Stimulated activated CD4-positive, alpha-beta T cell treated with anti-CD3 and anti-CD28 coated beads, Interleukin-12 subunit alpha, Interleukin-12 subunit beta, amount 100 ng/mL, for 48 hours (primary cell): ENCODE data around the gene POLRMT.
"Not testable (repeated sequence)": the region's sequence is repeated elsewhere in the genome, so short reads cannot be mapped to it uniquely, and the experiment has no call there.

Experiments used
- DNase-seq, 3 donors: peaks; one replicate each; pipeline ENCODE4 v3.0.0-alpha.2; 2020; ENCODE audit warnings: low read depth in 2 of 3, low spot score in 1 of 3

Gene POLRMT

DNA sequence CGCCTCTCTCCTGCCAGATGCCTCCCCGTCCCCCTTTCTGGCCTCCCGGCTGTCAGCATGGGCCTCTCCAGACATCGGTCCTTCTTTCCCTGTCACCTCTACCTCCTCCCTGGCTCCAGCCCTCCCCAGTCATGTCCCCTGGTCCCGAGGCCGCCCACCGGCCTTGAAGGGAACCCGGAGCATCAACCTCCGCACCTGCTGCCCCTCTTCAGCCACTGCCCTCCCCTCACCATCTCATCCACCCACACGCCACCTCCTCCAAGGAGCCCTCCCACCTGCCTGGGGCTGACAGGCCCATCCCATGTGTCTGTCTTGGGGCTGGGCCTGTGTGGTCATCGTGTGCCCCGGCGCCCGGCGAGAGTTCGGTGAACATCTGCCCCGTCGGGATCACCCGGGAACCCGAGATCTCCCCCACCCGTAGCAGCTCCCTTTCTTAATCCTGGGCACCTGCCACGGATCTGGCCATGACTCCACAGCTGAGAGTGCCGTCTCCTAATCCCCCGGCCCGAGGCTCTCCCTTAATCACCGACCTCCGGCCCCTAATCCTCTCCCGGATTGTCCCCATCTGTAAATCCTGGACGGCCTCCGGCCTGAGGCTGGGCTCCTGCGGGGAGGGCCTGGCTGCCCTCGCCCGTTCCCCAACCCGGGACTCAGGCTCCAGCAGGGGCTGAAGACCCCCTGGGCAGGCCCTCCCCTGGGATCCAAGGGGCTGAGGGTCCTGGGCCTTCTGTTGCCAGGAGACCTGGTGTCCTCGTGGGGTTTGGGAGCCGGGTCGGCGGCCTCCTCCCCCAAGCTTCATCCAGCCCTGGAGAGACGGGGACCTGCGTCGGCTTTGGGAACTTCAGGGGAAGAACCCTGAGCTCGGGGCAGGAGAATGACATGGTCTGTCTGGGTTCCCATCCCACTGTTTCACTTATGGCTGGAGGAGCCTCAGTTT, 37.7 kb downstream of the POLRMT start:
- no peak for DNase-seq

DNA sequence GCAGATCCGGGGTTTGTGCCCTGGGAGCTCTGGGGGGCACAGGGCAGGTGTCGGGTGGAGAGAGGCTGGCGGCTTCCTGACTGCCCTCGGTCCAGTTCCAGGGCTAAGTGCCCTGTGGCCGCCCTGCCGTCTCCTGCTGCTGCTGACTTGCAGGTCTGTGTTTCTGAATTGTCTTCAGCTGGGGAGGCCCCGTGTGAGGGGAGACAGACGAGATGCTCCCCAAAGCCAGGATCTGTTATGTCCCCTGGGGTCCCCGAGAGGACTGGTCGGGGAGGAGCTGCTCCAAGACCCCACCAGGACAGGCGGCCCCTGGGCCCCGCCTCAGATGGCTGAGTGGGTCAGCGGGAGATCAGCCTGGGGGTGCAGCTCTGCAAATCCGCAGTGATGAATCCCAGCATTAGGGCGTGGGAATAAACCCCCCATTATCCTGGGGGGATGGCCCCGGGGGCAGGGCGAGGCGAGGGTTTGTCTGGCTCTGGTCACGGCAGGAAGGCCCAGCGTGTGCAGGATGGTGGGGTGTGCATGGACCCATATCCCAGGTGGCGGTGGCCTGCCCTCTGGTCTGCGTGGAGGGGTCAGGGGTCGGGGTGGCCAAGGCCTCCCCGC, 39.0 kb downstream of the POLRMT start:
- no peak for DNase-seq

DNA sequence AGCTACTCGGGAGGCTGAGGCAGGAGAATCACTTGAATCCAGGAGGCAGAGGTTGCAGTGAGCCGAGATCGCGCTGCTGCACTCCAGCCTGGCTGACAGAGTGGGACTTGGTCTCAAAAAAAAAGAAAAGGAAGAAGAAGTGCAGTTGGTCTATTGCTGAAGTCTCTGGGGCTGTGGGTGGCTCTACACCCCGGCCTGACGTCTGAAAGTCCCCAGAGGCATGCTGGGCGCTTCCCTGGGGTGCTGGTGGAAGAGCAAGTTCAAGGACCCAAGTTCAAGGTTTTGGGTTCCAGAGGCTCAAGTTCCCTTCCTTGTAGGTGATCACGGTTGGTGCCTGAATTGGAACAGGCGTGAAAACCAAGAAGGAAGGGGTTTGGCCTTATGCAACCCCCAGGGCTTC, 39.8 kb downstream of the POLRMT start:
- DNase-seq, result no peak

DNA sequence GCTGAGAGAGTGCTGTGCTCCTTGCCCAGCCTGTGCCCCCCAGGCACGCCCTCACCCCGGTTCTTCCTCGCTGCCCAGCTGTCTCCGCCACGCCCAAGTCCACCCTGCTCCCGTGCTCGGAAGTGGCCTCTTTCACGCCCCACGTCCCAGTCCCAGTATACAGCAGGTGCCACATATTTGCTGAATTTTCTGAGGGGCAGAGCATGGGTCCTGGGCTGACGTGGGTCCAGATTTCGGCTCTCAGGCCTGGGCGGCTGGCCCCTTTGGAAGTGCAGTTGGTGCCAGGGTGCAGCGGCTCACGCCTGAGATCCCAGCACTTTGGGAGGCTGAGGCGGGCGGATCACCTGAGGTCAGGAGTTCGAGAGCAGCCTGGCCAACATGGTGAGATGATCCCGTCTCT, 40.3 kb downstream of the POLRMT start:
- DNase-seq, result no peak

DNA sequence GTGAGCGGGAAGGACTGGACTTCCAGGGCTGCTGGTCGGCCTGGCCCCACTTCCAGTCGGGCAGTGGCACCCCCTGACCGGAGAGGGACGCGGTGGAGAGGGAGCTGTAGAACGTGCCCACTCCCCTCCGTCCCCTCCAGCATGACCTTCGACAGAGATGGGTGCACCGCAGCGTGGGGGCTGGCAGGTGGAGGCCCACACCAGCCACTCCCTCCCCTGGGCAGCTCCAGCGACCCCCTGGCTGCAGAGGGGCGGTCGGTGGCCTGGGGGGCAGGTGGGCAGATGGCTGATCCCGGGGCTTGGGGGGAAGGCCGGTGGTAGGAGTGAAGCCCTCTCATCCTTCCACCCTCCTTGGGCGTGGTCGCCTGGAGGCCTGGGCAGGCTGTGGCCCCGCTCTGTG, 41.2 kb downstream of the POLRMT start:
- no peak for DNase-seq

DNA sequence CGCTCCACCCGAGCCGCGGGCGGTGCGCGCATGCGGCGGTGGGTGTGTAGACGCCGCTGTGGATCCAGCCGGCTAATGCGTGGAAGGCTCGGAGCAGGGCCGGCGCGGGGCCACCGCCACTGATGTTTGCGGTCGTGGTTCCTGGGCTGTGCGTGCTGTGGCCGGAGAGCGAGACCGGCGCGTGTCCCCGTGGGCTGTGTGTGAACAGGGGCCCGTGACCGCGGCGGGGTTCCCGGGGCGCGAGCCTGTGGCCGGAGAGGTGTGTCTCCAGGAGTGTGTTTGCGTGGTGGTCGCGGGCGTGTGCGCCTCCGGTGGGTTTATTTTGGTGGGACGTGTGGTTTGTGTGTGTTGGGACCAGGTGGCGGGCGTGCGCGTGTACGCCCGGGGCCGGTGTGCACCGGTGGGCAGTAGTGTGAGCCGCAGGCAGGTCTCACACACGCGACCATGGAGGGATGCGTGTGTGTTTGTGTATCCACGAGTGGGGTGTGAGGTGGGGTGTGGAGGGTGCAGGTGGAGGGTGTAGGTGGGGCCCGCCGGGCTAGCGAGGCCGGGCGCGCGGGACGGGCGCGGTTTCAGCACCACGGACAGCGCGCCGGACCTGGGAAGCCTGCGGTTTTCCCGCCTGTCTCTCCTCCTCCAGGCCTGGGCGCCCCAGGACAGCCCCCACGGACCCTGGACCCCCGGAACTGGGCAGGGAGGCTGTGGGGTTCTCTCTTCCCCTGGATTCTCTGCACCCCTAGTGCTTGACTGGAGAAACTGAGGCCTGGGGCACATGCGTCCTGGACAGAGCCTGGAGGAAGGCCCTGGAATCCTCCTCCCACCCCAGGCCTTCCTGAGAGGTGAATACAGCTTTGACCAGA, 42.0 kb downstream of the POLRMT start:
- DNase-seq, result no peak

DNA sequence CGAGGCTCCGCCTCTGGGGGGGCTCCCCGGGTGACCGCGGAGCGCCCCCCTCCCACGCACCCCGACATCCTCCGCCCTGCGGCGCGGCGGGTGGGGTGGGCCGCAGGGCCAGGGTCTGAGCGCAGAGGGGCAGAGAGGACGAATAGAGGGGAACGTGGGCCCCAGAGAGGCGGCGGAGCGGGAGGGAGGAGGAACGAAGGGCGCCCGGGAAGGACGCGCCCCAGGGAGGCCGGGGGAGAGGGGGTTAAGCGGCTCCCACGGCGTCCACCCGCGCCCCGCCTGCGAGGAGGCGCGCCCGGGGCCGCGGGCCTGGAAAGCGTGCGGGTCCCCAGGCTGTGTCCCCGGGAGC, 42.6 kb downstream of the POLRMT start:
- DNase-seq, result no peak

DNA sequence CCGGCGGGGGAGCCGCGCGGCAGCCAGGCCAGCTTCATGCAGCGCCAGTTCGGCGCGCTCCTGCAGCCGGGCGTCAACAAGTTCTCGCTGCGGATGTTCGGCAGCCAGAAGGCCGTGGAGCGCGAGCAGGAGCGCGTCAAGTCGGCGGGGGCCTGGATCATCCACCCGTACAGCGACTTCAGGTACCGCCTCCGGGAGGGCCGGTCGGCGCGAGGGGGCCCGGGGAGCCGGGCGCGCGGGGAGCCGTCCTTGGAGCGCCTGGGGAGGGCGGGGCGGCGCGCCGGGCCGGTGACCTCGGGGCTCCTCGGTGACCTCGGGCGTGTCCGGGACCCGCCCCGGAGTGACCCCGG, 43.0 kb downstream of the POLRMT start:
- no peak for DNase-seq

DNA sequence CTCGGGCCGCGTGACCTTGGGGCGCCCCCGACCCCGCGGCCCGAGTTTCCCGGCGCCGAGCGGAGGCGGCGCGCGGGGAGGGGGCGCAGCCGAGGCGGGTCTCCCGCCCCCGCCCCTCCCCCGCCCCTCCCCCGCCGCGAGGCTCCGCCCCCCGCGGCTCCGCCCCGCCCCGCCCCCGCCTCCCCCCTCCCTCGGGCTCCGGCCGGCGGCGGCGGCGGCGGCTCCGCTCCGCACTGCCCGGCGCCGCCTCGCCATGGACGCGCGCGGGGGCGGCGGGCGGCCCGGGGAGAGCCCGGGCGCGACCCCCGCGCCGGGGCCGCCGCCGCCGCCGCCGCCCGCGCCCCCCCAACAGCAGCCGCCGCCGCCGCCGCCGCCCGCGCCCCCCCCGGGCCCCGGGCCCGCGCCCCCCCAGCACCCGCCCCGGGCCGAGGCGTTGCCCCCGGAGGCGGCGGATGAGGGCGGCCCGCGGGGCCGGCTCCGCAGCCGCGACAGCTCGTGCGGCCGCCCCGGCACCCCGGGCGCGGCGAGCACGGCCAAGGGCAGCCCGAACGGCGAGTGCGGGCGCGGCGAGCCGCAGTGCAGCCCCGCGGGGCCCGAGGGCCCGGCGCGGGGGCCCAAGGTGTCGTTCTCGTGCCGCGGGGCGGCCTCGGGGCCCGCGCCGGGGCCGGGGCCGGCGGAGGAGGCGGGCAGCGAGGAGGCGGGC, 43.5 kb downstream of the POLRMT start, which contains the start of gene HCN2:
TSS of gene HCN2 (plus strand) at position 189 of the 703 bp plus-strand sequence. CDS start at position 254, 65 bp downstream.
- DNase-seq, result no peak

DNA sequence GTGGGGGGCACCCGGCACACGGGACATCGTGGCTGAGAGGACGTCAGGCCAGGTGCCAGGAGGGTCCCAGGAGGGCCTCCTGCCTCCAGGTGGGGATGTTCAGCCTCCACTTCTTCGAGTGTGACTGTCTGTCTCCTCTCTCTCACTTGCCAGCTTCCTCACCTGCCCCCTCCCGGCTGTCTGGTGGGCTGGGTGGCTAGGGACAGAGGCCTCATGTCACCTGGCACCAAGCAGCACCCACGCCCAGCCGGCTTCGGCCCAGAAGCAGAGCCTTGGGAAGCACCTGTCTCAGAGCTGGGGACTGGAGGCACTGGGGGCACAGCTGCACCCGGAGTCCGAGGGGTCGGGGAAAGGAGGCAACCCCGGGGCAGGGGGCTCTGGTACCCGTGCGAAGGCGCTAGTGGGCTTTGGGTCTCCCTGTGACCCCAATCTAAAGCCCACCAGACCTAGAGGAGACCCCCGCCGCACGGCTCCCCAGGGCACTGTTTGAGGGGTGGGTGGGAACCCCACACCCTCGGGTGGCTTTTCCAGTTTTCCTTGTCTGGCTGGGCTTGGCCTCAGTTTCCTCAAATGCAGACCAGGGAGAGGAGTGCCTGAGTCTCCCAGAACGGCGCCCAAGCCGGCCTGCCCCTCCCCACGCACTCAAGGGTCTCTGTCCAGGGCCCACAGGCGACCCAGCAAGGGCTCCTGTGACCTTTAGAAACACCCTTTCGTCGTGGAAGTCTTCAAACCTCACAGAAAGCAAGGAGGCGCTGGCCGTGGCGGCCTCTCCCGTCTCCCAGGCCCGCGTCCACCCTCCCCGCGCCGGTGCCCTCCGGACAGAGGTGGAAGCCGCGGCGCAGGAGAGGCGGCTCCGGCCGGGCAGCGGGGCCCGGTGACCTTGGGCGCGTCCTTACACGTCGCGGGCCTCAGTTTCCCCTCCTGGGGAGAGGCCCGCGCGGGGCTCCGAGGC, 44.3 kb downstream of the POLRMT start:
- no peak for DNase-seq

DNA sequence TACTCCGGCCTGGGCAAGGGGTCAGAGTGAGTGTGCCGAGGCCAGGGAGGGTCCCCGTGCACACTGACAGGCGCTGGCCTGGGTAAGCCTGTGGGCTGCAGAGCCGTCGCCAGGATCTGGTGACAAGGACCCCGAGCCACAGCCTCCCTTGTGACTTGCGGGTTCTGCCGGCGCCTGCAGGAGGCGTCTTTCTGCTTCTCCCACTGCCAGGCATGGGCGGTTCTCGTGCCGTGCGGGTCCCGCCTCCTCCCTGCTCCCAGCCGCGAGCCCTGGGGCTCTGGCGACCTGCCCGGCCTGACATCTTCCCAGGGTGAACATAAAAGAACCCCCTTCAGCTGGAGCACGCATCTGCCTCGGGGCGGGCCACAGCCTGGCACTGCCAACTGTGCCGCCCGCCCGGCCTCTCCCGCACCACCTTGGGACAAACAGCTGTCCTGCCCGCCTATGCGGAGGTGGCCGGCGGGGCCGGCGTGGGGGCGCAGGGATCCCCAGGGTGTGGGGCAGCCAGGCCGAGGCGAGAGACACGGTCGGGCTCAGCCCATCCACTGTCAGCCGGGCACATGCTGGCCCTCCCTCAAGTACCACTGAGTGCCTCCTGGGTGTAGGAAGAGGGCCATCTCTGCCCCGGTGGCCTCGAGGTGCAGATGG, 45.1 kb downstream of the POLRMT start:
- DNase-seq, result peak; percentile 50 to 66 (median 52)

DNA sequence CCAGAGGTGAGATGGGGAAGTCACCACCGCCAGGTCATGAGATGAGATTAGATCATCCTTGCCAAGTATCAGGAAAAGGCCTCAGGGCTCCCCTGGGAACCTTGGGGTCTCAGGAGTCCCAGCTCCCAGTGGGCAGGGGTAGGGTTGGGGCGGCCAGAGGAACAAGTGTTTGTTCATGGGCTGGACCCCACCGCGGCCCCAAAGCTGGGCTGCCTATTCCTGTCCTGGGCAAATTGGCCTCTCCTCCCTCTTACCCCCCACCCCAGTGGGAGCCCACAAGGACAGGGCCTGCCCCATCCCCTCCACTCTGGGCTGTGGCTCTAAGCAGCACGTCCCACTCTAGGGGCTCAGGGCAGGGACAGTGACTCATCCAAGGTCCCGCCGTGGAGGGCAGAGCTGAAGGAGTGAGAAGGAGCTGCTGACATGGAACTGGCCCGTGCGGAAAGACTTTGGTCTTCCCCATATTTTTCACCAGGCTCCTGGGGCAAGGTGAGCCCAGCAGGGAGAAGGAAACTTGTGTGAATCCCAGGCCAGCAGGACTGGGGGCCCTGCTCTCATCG, 47.7 kb downstream of the POLRMT start:
- no peak for DNase-seq

DNA sequence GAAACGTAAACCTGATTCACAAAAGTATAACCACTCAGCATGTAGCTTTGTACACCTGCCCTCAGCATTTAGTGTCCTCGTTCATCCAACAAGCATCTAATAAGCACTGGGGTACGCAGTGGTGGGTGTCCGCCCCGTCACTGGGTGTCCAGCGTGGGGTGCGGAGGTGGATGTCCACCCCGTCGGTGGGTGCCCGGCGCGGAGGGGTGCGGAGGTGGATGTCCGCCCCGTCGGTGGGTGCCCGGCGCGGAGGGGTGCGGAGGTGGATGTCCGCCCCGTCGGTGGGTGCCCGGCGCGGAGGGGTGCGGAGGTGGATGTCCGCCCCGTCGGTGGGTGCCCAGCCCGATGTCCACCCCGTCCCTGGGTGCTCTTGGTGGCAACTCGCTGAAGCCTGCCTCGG, 48.2 kb downstream of the POLRMT start:
- not testable (repeated sequence) for DNase-seq

DNA sequence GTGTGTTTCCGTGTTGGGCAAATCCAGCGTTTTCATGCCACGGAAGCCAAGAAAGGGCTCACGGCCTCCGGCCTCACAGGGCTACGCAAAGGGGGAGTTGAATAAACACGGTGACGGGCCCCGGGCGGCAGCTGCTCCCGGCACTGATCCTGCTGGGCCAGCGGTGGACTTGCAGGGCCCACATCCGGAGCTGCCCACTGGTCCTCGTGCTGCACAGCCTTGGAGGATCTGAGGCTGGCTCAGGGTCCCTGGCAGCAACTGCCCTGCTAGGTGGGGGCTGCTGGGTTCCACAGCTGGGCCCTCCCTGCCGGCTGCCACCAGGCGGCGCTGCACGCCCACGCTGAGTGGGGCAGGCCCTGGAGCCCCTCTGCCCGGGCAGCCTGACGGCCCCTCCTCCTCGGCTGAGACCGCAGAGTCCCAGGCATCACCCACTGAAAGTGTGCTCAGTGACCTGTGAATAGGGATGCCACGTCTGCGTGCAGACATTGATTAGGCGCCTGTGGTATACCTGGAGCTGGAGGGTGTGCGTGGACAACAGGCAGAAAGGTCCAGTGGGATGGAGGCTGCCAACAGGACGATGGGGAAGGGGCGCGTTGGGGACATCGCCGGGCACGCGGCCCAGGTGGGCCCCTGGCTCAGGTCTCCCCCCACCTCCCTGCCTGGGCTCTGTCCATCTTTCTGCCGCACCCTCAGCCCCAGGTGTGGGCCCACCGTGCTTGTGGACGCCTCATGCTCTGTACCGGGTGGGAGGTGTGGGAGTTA, 48.9 kb downstream of the POLRMT start:
- DNase-seq, result peak in 1 of 3 donors; percentile 62

DNA sequence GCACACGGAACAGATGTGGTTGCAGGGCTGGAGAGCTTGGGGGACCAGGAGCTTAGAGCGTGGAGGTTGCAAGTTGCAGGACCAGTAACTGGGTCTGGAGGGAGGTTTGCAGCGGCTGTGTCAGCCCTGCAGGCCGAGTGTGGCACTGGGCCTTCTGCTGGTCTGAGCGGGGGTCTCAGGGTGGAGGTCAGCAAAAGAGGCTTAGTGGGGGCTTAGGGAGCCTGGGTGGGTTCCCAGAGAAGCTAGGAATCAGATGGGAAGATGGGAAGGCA, 49.4 kb downstream of the POLRMT start:
- no peak for DNase-seq

DNA sequence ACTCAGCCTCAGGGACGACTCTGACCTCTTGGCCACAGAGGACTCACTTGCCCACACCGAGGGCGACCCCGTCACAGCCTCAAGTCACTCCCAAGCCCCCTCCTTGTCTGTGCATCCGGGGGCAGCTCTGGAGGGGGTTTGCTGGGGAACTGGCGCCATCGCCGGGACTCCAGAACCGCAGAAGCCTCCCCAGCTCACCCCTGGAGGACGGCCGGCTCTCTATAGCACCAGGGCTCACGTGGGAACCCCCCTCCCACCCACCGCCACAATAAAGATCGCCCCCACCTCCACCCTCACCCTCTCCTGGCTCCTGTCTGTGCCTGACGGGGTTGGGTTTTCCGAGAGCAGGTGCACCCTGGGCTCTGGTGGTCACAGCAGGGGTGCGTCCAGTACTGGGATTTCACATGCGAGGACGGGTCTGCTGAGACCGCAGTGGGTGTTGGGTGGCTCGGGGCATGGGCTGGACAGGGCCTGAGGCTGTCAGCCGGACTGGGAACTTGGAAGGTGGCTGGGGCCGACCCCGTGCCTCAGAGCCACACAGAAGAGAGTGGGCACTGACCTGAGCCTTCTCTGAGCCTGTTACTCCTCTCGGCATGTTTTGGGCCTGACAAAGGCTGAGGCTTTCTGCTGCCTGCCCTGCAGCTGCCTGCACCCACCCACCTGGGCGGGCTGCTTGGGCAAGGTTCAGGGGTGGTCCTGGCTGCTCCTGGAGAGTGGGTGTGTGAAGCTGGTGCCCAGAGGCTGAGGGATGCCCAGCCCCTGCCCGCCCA, 50.0 kb downstream of the POLRMT start:
- DNase-seq, result no peak

DNA sequence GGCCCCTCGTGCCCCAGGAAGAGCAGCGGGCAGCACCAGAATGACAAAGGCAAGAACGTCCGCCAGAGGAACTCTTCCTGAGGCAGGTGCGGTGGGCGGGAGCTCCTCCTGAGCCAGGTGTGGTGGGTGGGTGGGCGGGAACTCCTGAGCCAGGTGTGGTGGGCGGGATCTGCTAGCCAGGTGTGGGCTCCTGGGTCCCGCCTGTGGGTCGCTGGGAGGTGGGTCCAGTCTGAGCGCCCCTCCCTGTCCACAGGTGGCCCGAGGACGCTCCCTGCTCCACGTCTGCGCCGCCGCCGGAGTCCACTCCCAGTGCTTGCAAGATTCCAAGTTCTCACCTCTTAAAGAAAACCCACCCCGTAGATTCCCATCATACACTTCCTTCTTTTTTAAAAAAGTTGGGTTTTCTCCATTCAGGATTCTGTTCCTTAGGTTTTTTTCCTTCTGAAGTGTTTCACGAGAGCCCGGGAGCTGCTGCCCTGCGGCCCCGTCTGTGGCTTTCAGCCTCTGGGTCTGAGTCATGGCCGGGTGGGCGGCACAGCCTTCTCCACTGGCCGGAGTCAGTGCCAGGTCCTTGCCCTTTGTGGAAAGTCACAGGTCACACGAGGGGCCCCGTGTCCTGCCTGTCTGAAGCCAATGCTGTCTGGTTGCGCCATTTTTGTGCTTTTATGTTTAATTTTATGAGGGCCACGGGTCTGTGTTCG, 50.7 kb downstream of the POLRMT start:
- no peak for DNase-seq
